Skin epidermis (tissue), 12 donors: ENCODE results near the gene TOMM22.

ENCODE experiments used
- H3K27ac ChIP-seq, 21 experiments: fragments of 200-600 bp; sonication (generic) in 11 of 21; one replicate each; pipeline ENCODE4 v1.5.0; 2020; ENCODE audit warnings: mild to moderate bottlenecking in 3 of 21, inconsistent platforms in 2 of 21, moderate library complexity in 2 of 21
- H3K4me3 ChIP-seq, 7 experiments: fragments of 200-600 bp; sonication (generic) in 2 of 7; one replicate each; pipeline ENCODE4 v1.5.0; 2020; ENCODE audit warnings: inconsistent platforms in 2 of 7, mild to moderate bottlenecking in 2 of 7, moderate library complexity in 1 of 7

Gene TOMM22

GRCh38 chr22:38694049-38694448 lies 12.3 kb downstream of the TOMM22 start:
- Histone ChIP-seq H3K4me3 (no peak overlapping the region), H3K27ac (peak overlapping the region in 1 of 21 experiments; percentile 30)

GRCh38 chr22:38694940-38695339 lies 13.2 kb downstream of the TOMM22 start:
- H3K4me3 ChIP-seq: no peak overlapping the region
- peak overlapping the region in 2 of 21 experiments; percentile 1 to 25 for H3K27ac ChIP-seq

GRCh38 chr22:38696606-38697424 lies 15.1 kb downstream of the TOMM22 start:
- peak overlapping the region in 1 of 7 experiments; percentile 62 for H3K4me3 ChIP-seq
- peak overlapping the region in 17 of 21 experiments; percentile 27 to 98 (median 56) for H3K27ac ChIP-seq

- Histone ChIP-seq H3K27ac (peak overlapping the region in 17 of 21 experiments; percentile 10 to 100 (median 55)), H3K4me3 (peak overlapping the region in 1 of 7 experiments; percentile 62)
Observed at GRCh38 chr22:38697425-38698089, 15.8 kb downstream of the TOMM22 start.

GRCh38 chr22:38698407-38699094 lies 16.8 kb downstream of the TOMM22 start:
- peak overlapping the region in 6 of 7 experiments; percentile 62 to 80 (median 75) for H3K4me3 ChIP-seq

GRCh38 chr22:38699143-38699542 lies 17.4 kb downstream of the TOMM22 start:
- H3K4me3 ChIP-seq: peak overlapping the region; percentile 57 to 80 (median 74)
- H3K27ac ChIP-seq: peak overlapping the region in 15 of 21 experiments; percentile 92 to 100 (median 96)

More at GRCh38 chr22:38698407-38699094, 16.8 kb downstream of the TOMM22 start:
- peak overlapping the region in 13 of 21 experiments; percentile 29 to 100 (median 96) for H3K27ac ChIP-seq

- peak overlapping the region; percentile 57 to 80 (median 74) for H3K4me3 ChIP-seq
- peak overlapping the region in 20 of 21 experiments; percentile 54 to 100 (median 95) for H3K27ac ChIP-seq
Observed at GRCh38 chr22:38699784-38700183, 18.0 kb downstream of the TOMM22 start.

- H3K4me3 ChIP-seq: peak overlapping the region; percentile 57 to 80 (median 74)
- peak overlapping the region; percentile 85 to 100 (median 95) for H3K27ac ChIP-seq
Observed at GRCh38 chr22:38700270-38700788, 18.6 kb downstream of the TOMM22 start.

- peak within 1 kb of the TSS; percentile 92 to 100 (median 95) for H3K27ac ChIP-seq
Observed at GRCh38 chr22:38700789-38701628, 19.3 kb downstream of the TOMM22 start, which contains the start of gene JOSD1. JOSD1 (minus strand) TSS chr22:38700943; CDS start chr22:38699987, 956 bp downstream.

GRCh38 chr22:38704654-38705234 lies 23.0 kb downstream of the TOMM22 start:
- Histone ChIP-seq H3K27ac (peak overlapping the region in 20 of 21 experiments; percentile 2 to 99 (median 73)), H3K4me3 (peak overlapping the region in 4 of 7 experiments; percentile 14 to 93 (median 23))

More at GRCh38 chr22:38700789-38701628, 19.3 kb downstream of the TOMM22 start, which contains the start of gene JOSD1:
- peak within 1 kb of the TSS; percentile 57 to 80 (median 74) for H3K4me3 ChIP-seq

- peak within 1 kb of the TSS; percentile 88 to 100 (median 97) for H3K27ac ChIP-seq
Observed at GRCh38 chr22:38705235-38706100, 23.7 kb downstream of the TOMM22 start, which contains the start of gene GTPBP1. GTPBP1 (plus strand) TSS chr22:38705944; CDS start chr22:38705956, 12 bp downstream.

GRCh38 chr22:38706101-38706900 lies 24.5 kb downstream of the TOMM22 start:
- Histone ChIP-seq H3K27ac (peak overlapping the region; percentile 88 to 100 (median 97)), H3K4me3 (peak overlapping the region; percentile 75 to 99 (median 93))

More at GRCh38 chr22:38705235-38706100, 23.7 kb downstream of the TOMM22 start, which contains the start of gene GTPBP1:
- peak within 1 kb of the TSS; percentile 75 to 99 (median 93) for H3K4me3 ChIP-seq

GRCh38 chr22:38706901-38707195 lies 25.1 kb downstream of the TOMM22 start:
- peak overlapping the region in 20 of 21 experiments; percentile 90 to 100 (median 97) for H3K27ac ChIP-seq

GRCh38 chr22:38707346-38707745 lies 25.6 kb downstream of the TOMM22 start:
- H3K27ac ChIP-seq: peak overlapping the region in 15 of 21 experiments; percentile 92 to 100 (median 97)
- H3K4me3 ChIP-seq: peak overlapping the region in 5 of 7 experiments; percentile 88 to 99 (median 93)

More at GRCh38 chr22:38706901-38707195, 25.1 kb downstream of the TOMM22 start:
- peak overlapping the region; percentile 75 to 99 (median 93) for H3K4me3 ChIP-seq

- Histone ChIP-seq H3K27ac (no peak overlapping the region), H3K4me3 (no peak overlapping the region)
Observed at GRCh38 chr22:38707984-38708383, 26.2 kb downstream of the TOMM22 start.

GRCh38 chr22:38709306-38709705 lies 27.5 kb downstream of the TOMM22 start:
- Histone ChIP-seq H3K27ac (no peak overlapping the region), H3K4me3 (no peak overlapping the region)
